Calu3 (cell line): ENCODE results near the gene DOCK3. TPM values are rescaled to one million over a fixed set of nuclear protein-coding genes. Genes with fewer than 3 reads are reported as not detected.

ENCODE experiments used
- BruUV-seq: library from RNA; stranded (reverse); fragments of 400-500 nt; replicated peaks from 2 replicates; lab custom pipeline; 2021; lab: Mats Ljungman, UMichigan
- CTCF ChIA-PET: fragments of 300-600 bp; sonication (Branson Sonifier 250); formaldehyde crosslinking; loops from one replicate; lab custom pipeline; 2022; ENCODE audit warnings: antibody characterized with exemption; lab: Charles Lee
- DNase-seq: peaks from one replicate; pipeline ENCODE4 v3.0.0; 2022
- H3K27ac Mint-ChIP-seq: one replicate; pipeline ENCODE4 v1.8.0; 2022; ENCODE audit warnings: mixed read lengths; ENCODE audit not compliant: unreplicated experiment
- H3K27me3 Mint-ChIP-seq: one replicate; pipeline ENCODE4 v1.8.0; 2022; ENCODE audit warnings: mixed read lengths; ENCODE audit not compliant: unreplicated experiment
- H3K36me3 Mint-ChIP-seq: one replicate; pipeline ENCODE4 v1.8.0; 2022; ENCODE audit warnings: mild to moderate bottlenecking, moderate library complexity, mixed read lengths; ENCODE audit not compliant: insufficient read depth, unreplicated experiment
- H3K4me1 Mint-ChIP-seq: one replicate; pipeline ENCODE4 v1.8.0; 2022; ENCODE audit warnings: mild to moderate bottlenecking, low read depth, mixed read lengths; ENCODE audit not compliant: unreplicated experiment
- H3K4me3 Mint-ChIP-seq: one replicate; pipeline ENCODE4 v1.8.0; 2022; ENCODE audit warnings: mild to moderate bottlenecking, low read depth, moderate library complexity, mixed read lengths; ENCODE audit not compliant: unreplicated experiment
- H3K9me3 Mint-ChIP-seq: one replicate; pipeline ENCODE4 v1.8.0; 2022; ENCODE audit warnings: low read depth, mixed read lengths; ENCODE audit not compliant: unreplicated experiment
- CTCF ChIP-seq: fragments of 200-600 bp; IDR thresholded peaks from one replicate; pipeline ENCODE4 v1.8.0; 2022; ENCODE audit warnings: antibody characterized with exemption; ENCODE audit not compliant: unreplicated experiment
- intact Hi-C: fragments of 100-400 bp; cut with micrococcal nuclease; formaldehyde crosslinking; loops from one replicate; pipeline ENCODE4 v1.10.0; 2022; ENCODE audit not compliant: unreplicated experiment
- total RNA-seq: library from RNA; stranded (reverse); gene quantifications from 2 replicates; pipeline ENCODE4 v1.2.3, GENCODE V29; 2022

Gene DOCK3
- total RNA-seq, 1 experiment from 2014 or later, result 0.19 TPM

- H3K27me3 Mint-ChIP-seq, result peaks cover 10% of the 10 kb centered on the region
- no peaks in the 10 kb centered on the region for H3K36me3 Mint-ChIP-seq
- H3K4me1 Mint-ChIP-seq, result no peaks in the 10 kb centered on the region
- no peaks in the 10 kb centered on the region for H3K9me3 Mint-ChIP-seq
- no peak for DNase-seq
- CTCF ChIA-PET, result interaction anchor here (0.6 kb wide), 1 partner anchor 51 kb away, joined by 4 read pairs; no protein-coding TSS in a partner anchor
- intact Hi-C loops, result no loop called here
- no peak overlapping the region for H3K4me3 Mint-ChIP-seq
- BruUV-seq, result no TSS peak
- no peak overlapping the region for H3K27ac Mint-ChIP-seq
- TF ChIP-seq CTCF, result no peak
Measured at GRCh38 chr3:50714946-50715345, 40.2 kb downstream of the DOCK3 start.

- Mint-ChIP-seq H3K4me1 (no peaks in the 10 kb centered on the region), H3K27me3 (peaks cover 65% of the 10 kb centered on the region), H3K27ac (no peak overlapping the region), H3K4me3 (no peak overlapping the region), H3K9me3 (no peaks in the 10 kb centered on the region), H3K36me3 (no peaks in the 10 kb centered on the region)
- no TSS peak for BruUV-seq
- intact Hi-C loops, result no loop called here
- no peak for DNase-seq
- TF ChIP-seq CTCF, result no peak
- CTCF ChIA-PET, result no interaction called here
Measured at GRCh38 chr3:50724831-50725230, 50.1 kb downstream of the DOCK3 start.

- intact Hi-C loops, result no loop called here
- Mint-ChIP-seq H3K27ac (no peak overlapping the region), H3K4me3 (no peak overlapping the region), H3K27me3 (no peaks in the 10 kb centered on the region), H3K36me3 (no peaks in the 10 kb centered on the region), H3K9me3 (no peaks in the 10 kb centered on the region), H3K4me1 (no peaks in the 10 kb centered on the region)
- TF ChIP-seq CTCF, result no peak
- no peak for DNase-seq
- CTCF ChIA-PET, result no interaction called here
- no TSS peak for BruUV-seq
Measured at GRCh38 chr3:50734985-50735384, 60.3 kb downstream of the DOCK3 start.

GRCh38 chr3:50737193-50737905 lies 62.6 kb downstream of the DOCK3 start:
- CTCF ChIA-PET, result no interaction called here
- Mint-ChIP-seq H3K27me3 (no peaks in the 10 kb centered on the region), H3K9me3 (no peaks in the 10 kb centered on the region), H3K36me3 (no peaks in the 10 kb centered on the region), H3K4me1 (no peaks in the 10 kb centered on the region), H3K4me3 (no peak overlapping the region), H3K27ac (no peak overlapping the region)
- intact Hi-C loops, result no loop called here
- no peak for TF ChIP-seq CTCF
- BruUV-seq, result no TSS peak
- no peak for DNase-seq
